Ovary (tissue), 9 donors: ENCODE measurements around the gene PALLD. TPM values are rescaled to one million over a fixed set of nuclear protein-coding genes. Genes with fewer than 3 reads are reported as not detected.

ENCODE experiments used
- DNase-seq, 5 donors: peaks; one replicate each; pipeline ENCODE4 v3.0.0-alpha.2; 2019 to 2020
- H3K27ac ChIP-seq, 2 donors: fragments of 200-600 bp; one replicate each; pipeline versions ENCODE4 v1.5.1 to v1.8.0; 2019 to 2022
- H3K27me3 ChIP-seq: fragments of 200-600 bp; one replicate; pipeline ENCODE4 v1.8.0; 2022
- H3K36me3 ChIP-seq: fragments of 200-600 bp; sonication (generic); one replicate; pipeline ENCODE4 v1.5.1; 2019
- H3K4me1 ChIP-seq: one replicate; pipeline ENCODE4 v1.8.1; 2013; ENCODE audit warnings: mild to moderate bottlenecking, moderate library complexity; ENCODE audit not compliant: insufficient read depth
- H3K4me3 ChIP-seq: fragments of 200-600 bp; sonication (generic); one replicate; pipeline ENCODE4 v1.5.1; 2017
- H3K9me3 ChIP-seq, 2 donors: fragments of 200-600 bp in 1 of 2; sonication (generic) in 1 of 2; one replicate each; pipeline versions ENCODE4 v1.5.1 to v1.8.1; 2013 to 2019; ENCODE audit warnings: mild to moderate bottlenecking in 1 of 2, moderate library complexity in 1 of 2
- CTCF ChIP-seq, 3 donors: fragments of 450-650 bp in 2 of 3; fragments of 200-600 bp in 1 of 3; IDR thresholded peaks; one replicate each; pipeline versions ENCODE4 v1.5.1 to v1.8.0; 2016 to 2022; ENCODE audit warnings: antibody characterized with exemption in 3 of 3, mild to moderate bottlenecking in 1 of 3
- EP300 ChIP-seq: sonication (generic); formaldehyde crosslinking; IDR thresholded peaks from one replicate; pipeline ENCODE4 v1.6.1; 2017; ENCODE audit warnings: antibody characterized with exemption
- POLR2A ChIP-seq: fragments of 450-650 bp; IDR thresholded peaks from one replicate; pipeline ENCODE4 v1.6.1; 2017; ENCODE audit warnings: antibody characterized with exemption, mild to moderate bottlenecking, moderate library complexity
- WGBS, 3 donors: extraction: QIAGEN DNeasy Blood & Tissue Kit in 1 of 3; methylation state at CpG; one replicate each; pipeline versions ENCODE4 v1.1.5 to v1.1.7; 2013 to 2017; 5-methylcytosine and 5-hydroxymethylcytosine counted together
- intact Hi-C, 4 donors: fragments of 100-400 bp; cut with DNase I; formaldehyde crosslinking; loops; one replicate each; pipeline versions ENCODE4 v1.11.0 to v1.15.1; 2022 to 2023
- polyA plus RNA-seq, 2 donors: library from polyadenylated mRNA; stranded (reverse); fragments of 200-250 nt in 1 of 2; fragments of 350-450 nt in 1 of 2; fragmentation: Illumina TruSeq in 1 of 2; extraction: RNeasy Lipid Tissue Mini Kit (QIAGEN cat#74804) in 1 of 2; gene quantifications; one replicate each; pipeline ENCODE4 v1.2.3, GENCODE V29; 2013 to 2014
- total RNA-seq, 7 donors: library from RNA; depleted of rRNA in 2 of 7; stranded (reverse); fragments of >200 nt in 2 of 7; fragmentation: NEBNext Ultra II Directional in 3 of 7; extraction: Animal tissue kit (Norgen Biotek cat#: 25700) in 3 of 7; gene quantifications; one replicate each; pipeline versions ENCODE4 v1.1.0 to v1.2.4, GENCODE V29; 2016 to 2023
- donor health status: DM: no; HTN: no; CAD: no; lungs with moderate emphysema.
- donor health status: DM: no; HTN: no; CAD: no.
- donor health status: Bipolar disorder and iron deficiency.
- donor health status: DM: yes; HTN: yes; CAD: no.
- donor health status: DM: no; HTN: no; CAD: no.
- donor health status: DM: yes; HTN: yes; CAD: no.

PALLD gene
- total and polyA plus RNA-seq, 9 donors, result 96.8 to 605 (median 137) TPM

- Histone ChIP-seq H3K4me3 (no peak overlapping the region), H3K27ac (no peak overlapping the region), H3K4me1 (peaks cover 1% of the 10 kb centered on the region), H3K27me3 (no peaks in the 10 kb centered on the region), H3K36me3 (no peaks in the 10 kb centered on the region), H3K9me3 (no peaks in the 10 kb centered on the region)
- no peak for TF ChIP-seq CTCF (IDR thresholded peaks at IDR 0.05)
- TF ChIP-seq POLR2A, result no peak
- no peak for TF ChIP-seq EP300
- WGBS, 3 donors, result 65 to 79% (median 72%) methylated on average over 2 of the region's 2 CpGs
- intact Hi-C loops, result no loop called here
- no peak for DNase-seq
Measured at GRCh38 chr4:168907119-168907698, 410.4 kb downstream of the PALLD start.

GRCh38 chr4:168908093-168908492 lies 411.2 kb downstream of the PALLD start:
- Histone ChIP-seq H3K4me1 (peaks cover 1% of the 10 kb centered on the region), H3K9me3 (no peaks in the 10 kb centered on the region), H3K36me3 (no peaks in the 10 kb centered on the region), H3K27ac (no peak overlapping the region), H3K4me3 (no peak overlapping the region), H3K27me3 (no peaks in the 10 kb centered on the region)
- intact Hi-C loops, result no loop called here
- TF ChIP-seq CTCF (IDR thresholded peaks at IDR 0.05) (no peak), EP300 (no peak), POLR2A (no peak)
- 63 to 81% (median 80%) methylated on average over 1 of the region's 1 CpG for WGBS, 3 donors
- DNase-seq, result no peak

GRCh38 chr4:168908851-168909273 lies 412.0 kb downstream of the PALLD start:
- Histone ChIP-seq H3K9me3 (no peaks in the 10 kb centered on the region), H3K36me3 (no peaks in the 10 kb centered on the region), H3K4me3 (no peak overlapping the region), H3K4me1 (peaks cover 1% of the 10 kb centered on the region), H3K27me3 (no peaks in the 10 kb centered on the region), H3K27ac (no peak overlapping the region)
- DNase-seq, result no peak
- WGBS, 3 donors, result 17 to 19% (median 17%) methylated on average over 3 of the region's 3 CpGs
- no peak for TF ChIP-seq EP300
- no peak for TF ChIP-seq POLR2A
- no peak for TF ChIP-seq CTCF (IDR thresholded peaks at IDR 0.05)
- intact Hi-C loops, result no loop called here

- no peaks in the 10 kb centered on the region for H3K4me1 ChIP-seq
- intact Hi-C loops, result loop anchor here in 3 of 4 donors (10.0 kb wide), 2 partner anchors 79 to 199 kb away; no protein-coding TSS in a partner anchor
- no peaks in the 10 kb centered on the region for H3K9me3 ChIP-seq
- no peak for TF ChIP-seq EP300
- no peak for TF ChIP-seq CTCF (IDR thresholded peaks at IDR 0.05)
- TF ChIP-seq POLR2A, result no peak
- no peak overlapping the region for H3K27ac ChIP-seq
- no peak overlapping the region for H3K4me3 ChIP-seq
- WGBS, 3 donors, result 84 to 90% (median 88%) methylated on average over 2 of the region's 2 CpGs
- no peak for DNase-seq
- no peaks in the 10 kb centered on the region for H3K36me3 ChIP-seq
- no peaks in the 10 kb centered on the region for H3K27me3 ChIP-seq
Measured at GRCh38 chr4:168914095-168914494, 417.2 kb downstream of the PALLD start.
